Neural progenitor cell (in vitro differentiated cells): ENCODE data around the gene TDO2.

Experiments
- EZH2 ChIP-seq: fragments of 200-600 bp; sonication (generic); IDR thresholded peaks from 2 replicates; pipeline ENCODE4 v1.6.1; 2017; ENCODE audit warnings: antibody characterized with exemption, mild to moderate bottlenecking, moderate library complexity
- EZH2phosphoT487 ChIP-seq: fragments of 200-600 bp; sonication (generic); IDR thresholded peaks from 2 replicates; pipeline ENCODE4 v1.6.1; 2017; ENCODE audit warnings: antibody characterized with exemption
- TF ChIP-seq, protein P1 (sequence below): fragments of 200-600 bp; sonication (generic); IDR thresholded peaks from 2 replicates; pipeline ENCODE4 v1.5.1; 2017; ENCODE audit warnings: antibody characterized with exemption, mild to moderate bottlenecking

DNA sequence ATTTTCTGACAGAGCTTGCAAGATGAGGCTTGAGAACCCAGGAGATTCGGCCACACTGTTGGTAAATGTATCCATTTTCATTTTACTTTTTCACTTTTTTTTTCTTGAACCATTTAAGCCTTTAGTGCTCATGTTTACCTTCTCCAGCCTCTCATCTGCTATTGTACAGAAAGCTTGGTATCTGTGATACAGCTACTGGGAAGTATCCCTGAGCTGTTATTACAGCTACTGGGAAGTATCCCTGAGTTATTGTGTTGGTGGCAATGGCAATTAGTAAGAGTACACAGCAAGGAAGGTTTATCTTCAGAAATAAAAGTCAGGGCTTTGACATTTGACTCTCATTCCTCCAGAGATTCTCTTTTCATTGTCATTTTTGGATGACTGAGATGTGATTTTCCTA is 38.3 kb downstream of the TDO2 start:
- TF ChIP-seq, protein P1, sequence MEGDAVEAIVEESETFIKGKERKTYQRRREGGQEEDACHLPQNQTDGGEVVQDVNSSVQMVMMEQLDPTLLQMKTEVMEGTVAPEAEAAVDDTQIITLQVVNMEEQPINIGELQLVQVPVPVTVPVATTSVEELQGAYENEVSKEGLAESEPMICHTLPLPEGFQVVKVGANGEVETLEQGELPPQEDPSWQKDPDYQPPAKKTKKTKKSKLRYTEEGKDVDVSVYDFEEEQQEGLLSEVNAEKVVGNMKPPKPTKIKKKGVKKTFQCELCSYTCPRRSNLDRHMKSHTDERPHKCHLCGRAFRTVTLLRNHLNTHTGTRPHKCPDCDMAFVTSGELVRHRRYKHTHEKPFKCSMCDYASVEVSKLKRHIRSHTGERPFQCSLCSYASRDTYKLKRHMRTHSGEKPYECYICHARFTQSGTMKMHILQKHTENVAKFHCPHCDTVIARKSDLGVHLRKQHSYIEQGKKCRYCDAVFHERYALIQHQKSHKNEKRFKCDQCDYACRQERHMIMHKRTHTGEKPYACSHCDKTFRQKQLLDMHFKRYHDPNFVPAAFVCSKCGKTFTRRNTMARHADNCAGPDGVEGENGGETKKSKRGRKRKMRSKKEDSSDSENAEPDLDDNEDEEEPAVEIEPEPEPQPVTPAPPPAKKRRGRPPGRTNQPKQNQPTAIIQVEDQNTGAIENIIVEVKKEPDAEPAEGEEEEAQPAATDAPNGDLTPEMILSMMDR = no peak
- TF ChIP-seq EZH2phosphoT487 = no peak
- no peak for TF ChIP-seq EZH2
